ENCODE measurements around the gene STMP1. TPM values are rescaled to one million over a fixed set of nuclear protein-coding genes. Genes with fewer than 3 reads are reported as not detected.

Gene STMP1
- total RNA-seq, 1 experiment from 2014 or later = 33.6 TPM

GRCh38 chr7:135718794-135719437 is 56.6 kb downstream of the STMP1 start:
- Mint-ChIP-seq H3K4me3 (ENCODE audit: unreplicated experiment) (no peak overlapping the region), H3K4me1 (ENCODE audit: insufficient read depth, unreplicated experiment) (no peaks in the 10 kb centered on the region), H3K27me3 (ENCODE audit: insufficient read depth, unreplicated experiment) (no peaks in the 10 kb centered on the region), H3K36me3 (ENCODE audit: insufficient read depth, unreplicated experiment) (no peaks in the 10 kb centered on the region), H3K9me3 (ENCODE audit: unreplicated experiment) (no peaks in the 10 kb centered on the region), H3K27ac (ENCODE audit: low read depth, unreplicated experiment) (no peak overlapping the region)
- intact Hi-C loops (cut with micrococcal nuclease) = no loop called here
- no TSS peak for BruUV-seq (replicated peaks)
- CTCF ChIA-PET = interaction anchor here (0.7 to 1.0 kb wide), 2 partner anchors 27 to 47 kb away, joined by 3 to 4 read pairs; no protein-coding TSS in a partner anchor
- no peak for TF ChIP-seq CTCF (IDR thresholded peaks at IDR 0.05; ENCODE audit: unreplicated experiment)
- POLR2A ChIA-PET = interaction anchor here (1.0 kb wide), 1 partner anchor 16 kb away, joined by 5 read pairs; no protein-coding TSS in a partner anchor
- no peak for DNase-seq (ENCODE audit: unreplicated experiment)

DNA sequence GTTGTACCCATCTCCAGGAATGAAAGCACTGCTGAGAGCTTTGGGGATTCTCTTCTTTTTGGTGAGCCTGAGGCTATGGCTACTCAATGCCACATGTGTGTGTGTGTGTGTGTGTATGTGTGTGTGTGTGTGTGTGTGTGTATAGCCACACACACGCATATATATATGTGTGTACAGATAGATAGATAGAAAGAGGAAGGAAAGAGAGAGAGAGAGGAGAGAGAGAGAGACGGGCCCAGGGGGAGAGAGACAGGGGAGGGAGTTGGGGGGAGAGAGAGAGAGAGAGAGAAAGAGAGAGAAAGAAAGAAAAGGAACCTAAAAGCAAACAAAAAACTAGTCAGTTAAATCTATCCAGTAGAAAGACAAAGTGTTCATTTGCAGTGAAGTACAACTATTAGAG is 57.4 kb downstream of the STMP1 start:
- Mint-ChIP-seq H3K4me3 (ENCODE audit: unreplicated experiment) (no peak overlapping the region), H3K4me1 (ENCODE audit: insufficient read depth, unreplicated experiment) (no peaks in the 10 kb centered on the region), H3K9me3 (ENCODE audit: unreplicated experiment) (no peaks in the 10 kb centered on the region), H3K36me3 (ENCODE audit: insufficient read depth, unreplicated experiment) (no peaks in the 10 kb centered on the region), H3K27me3 (ENCODE audit: insufficient read depth, unreplicated experiment) (no peaks in the 10 kb centered on the region), H3K27ac (ENCODE audit: low read depth, unreplicated experiment) (no peak overlapping the region)
- ChIA-PET CTCF (interaction anchor here (0.7 to 1.0 kb wide), 3 partner anchors 27 to 159 kb away, joined by 3 to 5 read pairs (median 4); no protein-coding TSS in a partner anchor), POLR2A (interaction anchor here (1.0 kb wide), 1 partner anchor 15 kb away, joined by 5 read pairs; no protein-coding TSS in a partner anchor)
- TF ChIP-seq CTCF (IDR thresholded peaks at IDR 0.05; ENCODE audit: unreplicated experiment) = no peak
- no peak for DNase-seq (ENCODE audit: unreplicated experiment)
- intact Hi-C loops (cut with micrococcal nuclease) = no loop called here
- BruUV-seq (replicated peaks) = no TSS peak

- no TSS peak for BruUV-seq (replicated peaks)
- DNase-seq (ENCODE audit: unreplicated experiment) = no peak
- intact Hi-C loops (cut with micrococcal nuclease) = no loop called here
- Mint-ChIP-seq H3K4me3 (ENCODE audit: unreplicated experiment) (no peak overlapping the region), H3K27me3 (ENCODE audit: insufficient read depth, unreplicated experiment) (no peaks in the 10 kb centered on the region), H3K4me1 (ENCODE audit: insufficient read depth, unreplicated experiment) (no peaks in the 10 kb centered on the region), H3K9me3 (ENCODE audit: unreplicated experiment) (no peaks in the 10 kb centered on the region), H3K27ac (ENCODE audit: low read depth, unreplicated experiment) (no peak overlapping the region), H3K36me3 (ENCODE audit: insufficient read depth, unreplicated experiment) (no peaks in the 10 kb centered on the region)
- TF ChIP-seq CTCF (IDR thresholded peaks at IDR 0.05; ENCODE audit: unreplicated experiment) = no peak
- ChIA-PET POLR2A (interaction anchor here (1.5 kb wide), 1 partner anchor 24 kb away, joined by 3 read pairs; no protein-coding TSS in a partner anchor), CTCF (interaction anchor here (0.5 to 0.9 kb wide), 4 partner anchors 9 to 1154 kb away, joined by 3 to 5 read pairs (median 4); no protein-coding TSS in a partner anchor)
Measured at GRCh38 chr7:135721198-135721820, 59.0 kb downstream of the STMP1 start.

DNA sequence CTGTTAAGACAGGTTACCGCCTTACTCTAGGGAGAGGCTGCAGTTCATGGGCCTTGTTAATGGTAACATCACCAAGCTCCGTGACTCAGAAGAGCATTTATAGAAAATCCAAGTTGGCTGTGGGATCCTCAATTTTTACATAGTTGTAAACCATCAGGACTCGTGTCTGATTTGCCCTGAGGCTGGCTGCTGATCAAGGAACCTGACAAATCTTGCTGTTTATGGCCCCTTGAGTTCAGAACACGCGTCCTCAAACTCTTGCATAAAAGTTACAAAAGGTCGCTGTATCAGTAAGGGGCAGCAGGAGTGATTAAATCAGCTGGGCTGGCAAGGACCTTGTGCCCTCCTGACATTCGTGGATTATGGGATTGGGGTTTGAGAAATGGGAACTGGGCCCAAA is 61.1 kb downstream of the STMP1 start:
- DNase-seq (ENCODE audit: unreplicated experiment) = no peak
- ChIA-PET CTCF (no interaction called here), POLR2A (no interaction called here)
- Mint-ChIP-seq H3K36me3 (ENCODE audit: insufficient read depth, unreplicated experiment) (no peaks in the 10 kb centered on the region), H3K27me3 (ENCODE audit: insufficient read depth, unreplicated experiment) (no peaks in the 10 kb centered on the region), H3K9me3 (ENCODE audit: unreplicated experiment) (no peaks in the 10 kb centered on the region), H3K4me3 (ENCODE audit: unreplicated experiment) (no peak overlapping the region), H3K4me1 (ENCODE audit: insufficient read depth, unreplicated experiment) (no peaks in the 10 kb centered on the region), H3K27ac (ENCODE audit: low read depth, unreplicated experiment) (no peak overlapping the region)
- intact Hi-C loops (cut with micrococcal nuclease) = no loop called here
- TF ChIP-seq CTCF (IDR thresholded peaks at IDR 0.05; ENCODE audit: unreplicated experiment) = no peak
- BruUV-seq (replicated peaks) = no TSS peak

Other genes with a start within 250 kb of the STMP1 start
- gene CNOT4, start 152.4 kb upstream of the STMP1 start, total RNA-seq (2022) = 18.5 and 19.6 TPM in 2 replicates
- gene NUP205, start 104.6 kb upstream of the STMP1 start, total RNA-seq (2022) = 50.6 and 51.0 TPM in 2 replicates
- gene SLC13A4, start 65.7 kb downstream of the STMP1 start, total RNA-seq (2022) = not detected in 2 replicates
- 0.17 TPM in 1 of 2 replicates, not detected in the other for gene FAM180A, start 86.3 kb downstream of the STMP1 start, total RNA-seq (2022)

Measured in MCF 10A (cell line).